HL-60 (cell line): Measurements from ENCODE around the gene EXOC8.
"Not testable (repeated sequence)": the region's sequence is repeated elsewhere in the genome, so short reads cannot be mapped to it uniquely, and the experiment has no call there.

Experiments used
- DNase-seq, 2 experiments: peaks; one replicate each; pipeline ENCODE4 v3.0.0-alpha.2; 2010 to 2020; ENCODE audit warnings: low read depth in 1 of 2, low spot score in 1 of 2
- H3K27ac ChIP-seq: fragments of 250-450 bp; sonication (Bioruptor Pico); replicated peaks from 2 replicates; pipeline ENCODE4 v1.5.1; 2020; ENCODE audit warnings: mild to moderate bottlenecking, moderate library complexity
- H3K27me3 ChIP-seq: fragments of 250-450 bp; sonication (Bioruptor Pico); 2 replicates; pipeline ENCODE4 v1.5.1; 2021; ENCODE audit warnings: mild to moderate bottlenecking, moderate library complexity; ENCODE audit not compliant: insufficient read depth, poor library complexity, severe bottlenecking
- H3K4me3 ChIP-seq: replicated peaks from 2 replicates; pipeline ENCODE4 v1.5.1; 2011; ENCODE audit warnings: mild to moderate bottlenecking, control low read depth, low read length; ENCODE audit not compliant: insufficient read depth
- GABPA ChIP-seq: IDR thresholded peaks from 2 replicates; pipeline ENCODE4 v1.6.1; 2012; ENCODE audit warnings: low read depth
- POLR2AphosphoS5 ChIP-seq: IDR thresholded peaks from 2 replicates; pipeline ENCODE4 v1.6.1; 2012; ENCODE audit warnings: low read depth
- SPI1 ChIP-seq: IDR thresholded peaks from 2 replicates; pipeline ENCODE4 v1.6.1; 2012; ENCODE audit warnings: low read depth, mild to moderate bottlenecking, borderline replicate concordance
- TF ChIP-seq, protein P1 (sequence below): IDR thresholded peaks from 2 replicates; pipeline ENCODE4 v1.6.1; 2012; ENCODE audit warnings: low read depth; ENCODE audit not compliant: insufficient replicate concordance
- TF ChIP-seq, protein P2 (sequence below): IDR thresholded peaks from one replicate; pipeline ENCODE4 v1.5.1; 2011; ENCODE audit warnings: low read length, control low read depth, inconsistent platforms; ENCODE audit not compliant: insufficient read depth

Gene EXOC8

DNA sequence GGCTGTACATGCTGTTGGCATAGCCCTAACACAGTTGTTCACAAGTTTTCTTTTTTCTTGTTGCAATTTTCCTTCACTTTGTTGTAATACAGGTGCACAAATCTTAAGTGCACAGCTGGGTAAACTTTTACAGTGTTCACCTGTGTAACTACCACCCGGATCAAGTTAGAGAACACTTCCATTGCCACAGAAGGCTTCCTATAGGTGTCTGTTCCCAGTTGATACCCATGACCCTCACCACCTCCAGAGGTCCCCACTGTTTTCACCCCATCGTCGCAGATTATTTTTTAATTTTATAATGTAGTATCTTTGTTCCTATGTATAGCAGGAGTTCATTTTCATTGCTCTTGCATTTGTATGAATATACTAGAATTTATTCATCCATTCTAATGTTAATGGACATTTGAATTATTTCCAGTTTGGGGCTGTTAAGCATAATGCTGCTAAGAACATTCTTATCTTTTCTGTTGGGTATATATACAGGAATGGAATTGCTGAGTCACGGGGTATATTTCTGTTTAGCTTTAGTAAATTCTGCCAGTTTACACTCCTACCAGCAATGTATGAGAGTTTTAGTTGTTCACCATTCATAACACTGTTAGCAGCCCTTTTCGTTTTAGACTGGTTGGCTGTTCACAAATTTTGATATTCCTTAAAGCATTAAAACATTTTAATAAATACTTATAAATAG is 16.8 kb upstream of the EXOC8 start:
- no peak for DNase-seq
- Histone ChIP-seq H3K4me3 (no peak overlapping the region), H3K27me3 (no peaks in the 10 kb centered on the region), H3K27ac (no peak overlapping the region)
- TF ChIP-seq, protein P1, sequence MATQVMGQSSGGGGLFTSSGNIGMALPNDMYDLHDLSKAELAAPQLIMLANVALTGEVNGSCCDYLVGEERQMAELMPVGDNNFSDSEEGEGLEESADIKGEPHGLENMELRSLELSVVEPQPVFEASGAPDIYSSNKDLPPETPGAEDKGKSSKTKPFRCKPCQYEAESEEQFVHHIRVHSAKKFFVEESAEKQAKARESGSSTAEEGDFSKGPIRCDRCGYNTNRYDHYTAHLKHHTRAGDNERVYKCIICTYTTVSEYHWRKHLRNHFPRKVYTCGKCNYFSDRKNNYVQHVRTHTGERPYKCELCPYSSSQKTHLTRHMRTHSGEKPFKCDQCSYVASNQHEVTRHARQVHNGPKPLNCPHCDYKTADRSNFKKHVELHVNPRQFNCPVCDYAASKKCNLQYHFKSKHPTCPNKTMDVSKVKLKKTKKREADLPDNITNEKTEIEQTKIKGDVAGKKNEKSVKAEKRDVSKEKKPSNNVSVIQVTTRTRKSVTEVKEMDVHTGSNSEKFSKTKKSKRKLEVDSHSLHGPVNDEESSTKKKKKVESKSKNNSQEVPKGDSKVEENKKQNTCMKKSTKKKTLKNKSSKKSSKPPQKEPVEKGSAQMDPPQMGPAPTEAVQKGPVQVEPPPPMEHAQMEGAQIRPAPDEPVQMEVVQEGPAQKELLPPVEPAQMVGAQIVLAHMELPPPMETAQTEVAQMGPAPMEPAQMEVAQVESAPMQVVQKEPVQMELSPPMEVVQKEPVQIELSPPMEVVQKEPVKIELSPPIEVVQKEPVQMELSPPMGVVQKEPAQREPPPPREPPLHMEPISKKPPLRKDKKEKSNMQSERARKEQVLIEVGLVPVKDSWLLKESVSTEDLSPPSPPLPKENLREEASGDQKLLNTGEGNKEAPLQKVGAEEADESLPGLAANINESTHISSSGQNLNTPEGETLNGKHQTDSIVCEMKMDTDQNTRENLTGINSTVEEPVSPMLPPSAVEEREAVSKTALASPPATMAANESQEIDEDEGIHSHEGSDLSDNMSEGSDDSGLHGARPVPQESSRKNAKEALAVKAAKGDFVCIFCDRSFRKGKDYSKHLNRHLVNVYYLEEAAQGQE = no peak

DNA sequence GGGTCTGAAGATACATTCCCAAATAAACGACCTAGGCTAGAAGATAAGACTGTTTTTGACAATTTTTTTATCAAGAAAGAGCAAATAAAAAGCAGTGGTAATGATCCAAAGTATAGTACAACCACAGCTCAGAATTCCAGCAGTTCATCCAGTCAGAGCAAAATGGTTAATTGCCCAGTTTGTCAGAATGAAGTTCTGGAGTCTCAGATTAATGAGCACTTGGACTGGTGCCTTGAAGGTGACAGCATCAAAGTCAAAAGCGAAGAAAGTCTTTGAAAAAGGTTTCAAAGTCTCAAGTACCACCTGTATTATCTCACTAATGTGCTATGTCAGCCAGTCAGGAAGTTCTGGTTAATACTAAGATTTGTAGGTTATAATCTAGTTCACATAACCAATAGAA is 15.4 kb upstream of the EXOC8 start:
- Histone ChIP-seq H3K27me3 (no peaks in the 10 kb centered on the region), H3K4me3 (no peak overlapping the region), H3K27ac (no peak overlapping the region)
- TF ChIP-seq, protein P2, sequence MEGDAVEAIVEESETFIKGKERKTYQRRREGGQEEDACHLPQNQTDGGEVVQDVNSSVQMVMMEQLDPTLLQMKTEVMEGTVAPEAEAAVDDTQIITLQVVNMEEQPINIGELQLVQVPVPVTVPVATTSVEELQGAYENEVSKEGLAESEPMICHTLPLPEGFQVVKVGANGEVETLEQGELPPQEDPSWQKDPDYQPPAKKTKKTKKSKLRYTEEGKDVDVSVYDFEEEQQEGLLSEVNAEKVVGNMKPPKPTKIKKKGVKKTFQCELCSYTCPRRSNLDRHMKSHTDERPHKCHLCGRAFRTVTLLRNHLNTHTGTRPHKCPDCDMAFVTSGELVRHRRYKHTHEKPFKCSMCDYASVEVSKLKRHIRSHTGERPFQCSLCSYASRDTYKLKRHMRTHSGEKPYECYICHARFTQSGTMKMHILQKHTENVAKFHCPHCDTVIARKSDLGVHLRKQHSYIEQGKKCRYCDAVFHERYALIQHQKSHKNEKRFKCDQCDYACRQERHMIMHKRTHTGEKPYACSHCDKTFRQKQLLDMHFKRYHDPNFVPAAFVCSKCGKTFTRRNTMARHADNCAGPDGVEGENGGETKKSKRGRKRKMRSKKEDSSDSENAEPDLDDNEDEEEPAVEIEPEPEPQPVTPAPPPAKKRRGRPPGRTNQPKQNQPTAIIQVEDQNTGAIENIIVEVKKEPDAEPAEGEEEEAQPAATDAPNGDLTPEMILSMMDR = no peak
- TF ChIP-seq, protein P1 = no peak
- TF ChIP-seq POLR2AphosphoS5 = no peak
- TF ChIP-seq SPI1 = no peak
- DNase-seq = no peak

DNA sequence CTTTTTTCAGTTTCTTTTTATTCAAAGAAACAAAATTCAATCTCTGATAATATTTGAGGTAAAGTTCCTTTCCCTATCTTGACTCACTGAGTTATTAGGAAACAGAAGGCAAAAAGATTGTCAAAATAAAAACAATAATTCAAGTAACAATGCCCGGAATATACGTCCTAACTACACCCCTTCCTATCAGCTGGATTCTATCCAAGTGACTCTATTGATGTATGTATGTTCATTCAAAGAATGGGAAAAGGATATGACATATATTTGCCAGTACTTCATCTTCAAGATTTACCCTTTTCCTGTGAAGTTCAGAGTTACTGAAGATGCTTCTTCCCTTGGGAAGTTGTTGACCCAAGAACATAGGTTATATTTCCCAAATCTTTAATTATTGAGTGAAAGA is 14.2 kb upstream of the EXOC8 start:
- H3K27me3 ChIP-seq = no peaks in the 10 kb centered on the region
- no peak for DNase-seq
- no peak overlapping the region for H3K4me3 ChIP-seq
- no peak overlapping the region for H3K27ac ChIP-seq
- TF ChIP-seq GABPA (no peak), SPI1 (no peak), POLR2AphosphoS5 (no peak)
- TF ChIP-seq, protein P1 = no peak
- TF ChIP-seq, protein P2 = no peak

DNA sequence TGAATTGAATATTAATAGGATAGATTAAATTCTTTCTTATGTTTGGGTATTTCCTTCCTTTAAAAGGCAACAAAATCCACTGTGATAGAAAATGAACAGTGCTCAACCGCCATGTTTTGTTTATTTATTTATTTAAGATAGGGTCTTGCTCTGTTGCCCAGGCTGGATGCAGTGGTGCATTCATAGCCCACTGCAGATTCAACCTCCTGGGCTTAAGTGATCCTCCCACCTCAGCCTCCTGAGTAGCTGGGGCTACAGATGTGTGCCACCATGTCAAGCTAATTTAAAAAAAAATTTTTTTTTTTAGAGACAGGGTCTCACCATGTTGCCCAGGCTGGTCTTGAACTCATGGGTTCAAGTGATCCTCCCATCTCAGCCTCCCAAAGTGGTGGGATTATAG is 11.2 kb upstream of the EXOC8 start:
- H3K4me3 ChIP-seq, H3K27me3 ChIP-seq, H3K27ac ChIP-seq, DNase-seq: not testable (repeated sequence)
